ENCODE results near the gene CDH6. TPM values are rescaled to one million over a fixed set of nuclear protein-coding genes. Genes with fewer than 3 reads are reported as not detected.

Gene CDH6
- total and polyA plus RNA-seq, 9 donors = 0.68 to 19.2 (median 2.5) TPM

GRCh38 chr5:31328040-31328733 is 134.7 kb downstream of the CDH6 start:
- Histone ChIP-seq H3K36me3 (no peaks in the 10 kb centered on the region), H3K27ac (no peak overlapping the region), H3K9me3 (no peaks in the 10 kb centered on the region), H3K4me1 (ENCODE audit: insufficient read depth) (no peaks in the 10 kb centered on the region), H3K4me3 (no peak overlapping the region), H3K27me3 (no peaks in the 10 kb centered on the region)
- intact Hi-C loops (cut with DNase I) = no loop called here
- DNase-seq = no peak
- TF ChIP-seq EP300 (IDR thresholded peaks at IDR 0.05) (no peak), POLR2A (IDR thresholded peaks at IDR 0.05) (no peak)
- TF ChIP-seq, protein P1, sequence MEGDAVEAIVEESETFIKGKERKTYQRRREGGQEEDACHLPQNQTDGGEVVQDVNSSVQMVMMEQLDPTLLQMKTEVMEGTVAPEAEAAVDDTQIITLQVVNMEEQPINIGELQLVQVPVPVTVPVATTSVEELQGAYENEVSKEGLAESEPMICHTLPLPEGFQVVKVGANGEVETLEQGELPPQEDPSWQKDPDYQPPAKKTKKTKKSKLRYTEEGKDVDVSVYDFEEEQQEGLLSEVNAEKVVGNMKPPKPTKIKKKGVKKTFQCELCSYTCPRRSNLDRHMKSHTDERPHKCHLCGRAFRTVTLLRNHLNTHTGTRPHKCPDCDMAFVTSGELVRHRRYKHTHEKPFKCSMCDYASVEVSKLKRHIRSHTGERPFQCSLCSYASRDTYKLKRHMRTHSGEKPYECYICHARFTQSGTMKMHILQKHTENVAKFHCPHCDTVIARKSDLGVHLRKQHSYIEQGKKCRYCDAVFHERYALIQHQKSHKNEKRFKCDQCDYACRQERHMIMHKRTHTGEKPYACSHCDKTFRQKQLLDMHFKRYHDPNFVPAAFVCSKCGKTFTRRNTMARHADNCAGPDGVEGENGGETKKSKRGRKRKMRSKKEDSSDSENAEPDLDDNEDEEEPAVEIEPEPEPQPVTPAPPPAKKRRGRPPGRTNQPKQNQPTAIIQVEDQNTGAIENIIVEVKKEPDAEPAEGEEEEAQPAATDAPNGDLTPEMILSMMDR (IDR thresholded peaks at IDR 0.05) = no peak
- 75 to 77% (median 76%) methylated on average over 11 of the region's 11 CpGs for WGBS, 3 donors

- 92 to 98% (median 95%) methylated on average over 2 of the region's 2 CpGs for WGBS, 3 donors
- Histone ChIP-seq H3K36me3 (no peaks in the 10 kb centered on the region), H3K4me3 (no peak overlapping the region), H3K4me1 (ENCODE audit: insufficient read depth) (no peaks in the 10 kb centered on the region), H3K27ac (no peak overlapping the region), H3K27me3 (no peaks in the 10 kb centered on the region), H3K9me3 (no peaks in the 10 kb centered on the region)
- DNase-seq = no peak
- intact Hi-C loops (cut with DNase I) = no loop called here
- TF ChIP-seq, protein P1 (IDR thresholded peaks at IDR 0.05) = no peak
- TF ChIP-seq EP300 (IDR thresholded peaks at IDR 0.05) (no peak), POLR2A (IDR thresholded peaks at IDR 0.05) (no peak)
Measured at GRCh38 chr5:31329715-31330114, 136.2 kb downstream of the CDH6 start.

- no peaks in the 10 kb centered on the region for H3K9me3 ChIP-seq
- no peak for DNase-seq
- no peaks in the 10 kb centered on the region for H3K36me3 ChIP-seq
- H3K4me1 ChIP-seq (ENCODE audit: insufficient read depth) = no peaks in the 10 kb centered on the region
- H3K27ac ChIP-seq = no peak overlapping the region
- H3K4me3 ChIP-seq = no peak overlapping the region
- 53 to 62% (median 57%) methylated on average over 2 of the region's 2 CpGs for WGBS, 3 donors
- H3K27me3 ChIP-seq = no peaks in the 10 kb centered on the region
- TF ChIP-seq EP300 (IDR thresholded peaks at IDR 0.05) = no peak
- TF ChIP-seq, protein P1 (IDR thresholded peaks at IDR 0.05) = no peak
- no peak for TF ChIP-seq POLR2A (IDR thresholded peaks at IDR 0.05)
- intact Hi-C loops (cut with DNase I) = no loop called here
Measured at GRCh38 chr5:31332160-31332559, 138.7 kb downstream of the CDH6 start.

DNA sequence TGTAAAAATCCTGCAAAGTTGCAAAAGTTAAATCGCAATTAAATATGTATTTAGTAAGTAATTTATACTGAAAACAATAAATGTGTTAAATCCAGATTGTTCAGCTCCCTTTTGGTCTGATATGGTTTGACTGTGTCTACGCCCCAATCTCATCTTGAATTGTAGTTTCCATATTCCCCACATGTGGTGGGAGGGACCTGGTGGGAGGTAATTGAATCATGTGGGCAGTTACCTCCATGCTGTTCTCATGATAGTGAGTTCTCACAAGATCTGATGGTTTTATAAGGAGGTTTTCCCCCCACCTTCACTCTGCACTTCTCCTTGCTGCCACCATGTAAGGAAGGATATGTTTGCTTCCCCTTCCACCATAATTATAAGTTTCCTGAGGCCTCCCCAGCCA is 140.0 kb downstream of the CDH6 start:
- no peaks in the 10 kb centered on the region for H3K4me1 ChIP-seq (ENCODE audit: insufficient read depth)
- intact Hi-C loops (cut with DNase I) = no loop called here
- no peak overlapping the region for H3K4me3 ChIP-seq
- H3K36me3 ChIP-seq = no peaks in the 10 kb centered on the region
- H3K27me3 ChIP-seq = no peaks in the 10 kb centered on the region
- DNase-seq = no peak
- 85 to 88% (median 86%) methylated on average over 2 of the region's 2 CpGs for WGBS, 3 donors
- H3K9me3 ChIP-seq = no peaks in the 10 kb centered on the region
- no peak overlapping the region for H3K27ac ChIP-seq
- TF ChIP-seq POLR2A (IDR thresholded peaks at IDR 0.05) (no peak), EP300 (IDR thresholded peaks at IDR 0.05) (no peak)
- TF ChIP-seq, protein P1 (IDR thresholded peaks at IDR 0.05) = no peak
